GM19099 (cell line): ENCODE data around the gene CLBA1.

Source experiments
- POLR2A ChIP-seq: IDR thresholded peaks from 3 replicates; pipeline ENCODE4 v1.6.1; 2011; ENCODE audit warnings: low read depth; ENCODE audit not compliant: insufficient read length; ENCODE audit errors: extremely low read depth

The CLBA1 gene

GRCh38 chr14:104978746-104979691 lies 6.6 kb upstream of the CLBA1 start:
- TF ChIP-seq POLR2A = no peak

GRCh38 chr14:104979758-104980610 lies 5.6 kb upstream of the CLBA1 start:
- no peak for TF ChIP-seq POLR2A

- no peak for TF ChIP-seq POLR2A
These were observed 4.7 kb upstream of the CLBA1 start for GRCh38 chr14:104980611-104981531.

GRCh38 chr14:104981699-104982541 lies 3.7 kb upstream of the CLBA1 start:
- TF ChIP-seq POLR2A = no peak

- no peak for TF ChIP-seq POLR2A
These were observed 2.9 kb upstream of the CLBA1 start for GRCh38 chr14:104982548-104983230.

GRCh38 chr14:104983231-104983721 lies 2.3 kb upstream of the CLBA1 start:
- TF ChIP-seq POLR2A = no peak

- no peak for TF ChIP-seq POLR2A
These were observed 1.3 kb upstream of the CLBA1 start for GRCh38 chr14:104984056-104984894.

- no peak for TF ChIP-seq POLR2A
These were observed 1.0 kb downstream of the CLBA1 start for GRCh38 chr14:104986487-104987164.

GRCh38 chr14:104989236-104989950 lies 3.8 kb downstream of the CLBA1 start:
- no peak for TF ChIP-seq POLR2A

GRCh38 chr14:104989951-104990303 lies 4.3 kb downstream of the CLBA1 start:
- no peak for TF ChIP-seq POLR2A

GRCh38 chr14:104991896-104992230 lies 6.3 kb downstream of the CLBA1 start:
- TF ChIP-seq POLR2A = no peak

- no peak for TF ChIP-seq POLR2A
These were observed 6.9 kb downstream of the CLBA1 start for GRCh38 chr14:104992501-104992900.

GRCh38 chr14:104993306-104993705 lies 7.7 kb downstream of the CLBA1 start:
- no peak for TF ChIP-seq POLR2A
